Right ventricle myocardium inferior (tissue), 1 donor: ENCODE data around the gene FAM32A. TPM values are rescaled to one million over a fixed set of nuclear protein-coding genes. Genes with fewer than 3 reads are reported as not detected.

Experiments
- ATAC-seq: fragments of 200-7000 bp; cut with Tn5 transposase; one replicate; pipeline ENCODE4 v1.9.1; 2020; ENCODE audit warnings: mild to moderate bottlenecking, moderate library complexity
- DNase-seq: peaks from one replicate; pipeline ENCODE4 v3.0.0; 2021; ENCODE audit errors: missing footprints
- intact Hi-C: fragments of 100-400 bp; cut with DNase I; formaldehyde crosslinking; loops from one replicate; pipeline ENCODE4 v1.11.0; 2022
- total RNA-seq: library from RNA; stranded (reverse); fragmentation: NEBNext Ultra II Directional; extraction: Animal tissue kit (Norgen Biotek cat#: 25700); gene quantifications from one replicate; pipeline ENCODE4 v1.2.1, GENCODE V29; 2021
- donor health status: DM: no; HTN: yes; CAD: no; lungs with severe emphysema.

FAM32A gene
- total RNA-seq, 1 donor from 2014 or later, result 38.8 TPM

GRCh38 chr19:16198370-16198651 is 13.1 kb downstream of the FAM32A start:
- ATAC-seq (no peak), DNase-seq (no peak)
- intact Hi-C loops, result no loop called here

- intact Hi-C loops, result no loop called here
- ATAC-seq (no peak), DNase-seq (no peak)
These were observed 14.2 kb downstream of the FAM32A start for GRCh38 chr19:16199275-16199932.

- ATAC-seq (no peak), DNase-seq (no peak)
- intact Hi-C loops, result no loop called here
These were observed 15.1 kb downstream of the FAM32A start for GRCh38 chr19:16200038-16201010.

- no peak for DNase-seq
- intact Hi-C loops, result no loop called here
- no peak for ATAC-seq
These were observed 15.8 kb downstream of the FAM32A start for GRCh38 chr19:16201011-16201391.

- ATAC-seq (no peak), DNase-seq (no peak)
- intact Hi-C loops, result no loop called here
These were observed 17.4 kb downstream of the FAM32A start for GRCh38 chr19:16202320-16203255.

GRCh38 chr19:16203256-16204004 is 18.2 kb downstream of the FAM32A start:
- intact Hi-C loops, result no loop called here
- DNase-seq, result no peak
- ATAC-seq, result no peak

- ATAC-seq, result no peak
- DNase-seq, result no peak
- intact Hi-C loops, result no loop called here
These were observed 18.7 kb downstream of the FAM32A start for GRCh38 chr19:16204005-16204294.

GRCh38 chr19:16205205-16206045 is 20.2 kb downstream of the FAM32A start:
- no peak for DNase-seq
- peak; percentile 38 for ATAC-seq

GRCh38 chr19:16206046-16206605 is 20.9 kb downstream of the FAM32A start:
- DNase-seq (no peak), ATAC-seq (no peak)
- intact Hi-C loops, result no loop called here

More at GRCh38 chr19:16205205-16206045, 20.2 kb downstream of the FAM32A start:
- intact Hi-C loops, result no loop called here

GRCh38 chr19:16206637-16207036 is 21.4 kb downstream of the FAM32A start:
- intact Hi-C loops, result no loop called here
- ATAC-seq (no peak), DNase-seq (no peak)

GRCh38 chr19:16207063-16207462 is 21.9 kb downstream of the FAM32A start:
- DNase-seq, result no peak
- intact Hi-C loops, result no loop called here
- ATAC-seq, result no peak

- intact Hi-C loops, result no loop called here
- DNase-seq (no peak), ATAC-seq (no peak)
These were observed 22.3 kb downstream of the FAM32A start for GRCh38 chr19:16207490-16208025.

GRCh38 chr19:16208064-16208759 is 23.0 kb downstream of the FAM32A start:
- ATAC-seq, result no peak
- intact Hi-C loops, result no loop called here
- DNase-seq, result no peak

- intact Hi-C loops, result no loop called here
- DNase-seq (no peak), ATAC-seq (no peak)
These were observed 23.8 kb downstream of the FAM32A start for GRCh38 chr19:16208847-16209665.

GRCh38 chr19:16210168-16210567 is 25.0 kb downstream of the FAM32A start:
- intact Hi-C loops, result no loop called here
- ATAC-seq (no peak), DNase-seq (no peak)

GRCh38 chr19:16213076-16213475 is 27.9 kb downstream of the FAM32A start:
- no peak for ATAC-seq
- intact Hi-C loops, result no loop called here

More at GRCh38 chr19:16213076-16213475, 27.9 kb downstream of the FAM32A start:
- no peak for DNase-seq
